PC-9 (cell line): ENCODE measurements around the gene ERP29. TPM values are rescaled to one million over a fixed set of nuclear protein-coding genes. Genes with fewer than 3 reads are reported as not detected.

ENCODE experiments used
- BruUV-seq: library from RNA; stranded (reverse); fragments of 400-500 nt; replicated peaks from 2 replicates; lab custom pipeline; 2021; lab: Mats Ljungman, UMichigan
- CTCF ChIA-PET: fragments of 300-600 bp; sonication (Branson Sonifier 250); formaldehyde crosslinking; loops from one replicate; lab custom pipeline; 2022; ENCODE audit warnings: antibody characterized with exemption; lab: Charles Lee
- POLR2A ChIA-PET: fragments of 300-600 bp; sonication (Branson Sonifier 250); formaldehyde crosslinking; loops from one replicate; lab custom pipeline; 2022; ENCODE audit warnings: antibody characterized with exemption; ENCODE audit not compliant: unreplicated experiment; lab: Charles Lee
- DNase-seq, 2 experiments: peaks; one replicate each; pipeline versions ENCODE4 v3.0.0 to v3.0.0-alpha.2; 2015 to 2022; ENCODE audit warnings: mixed read lengths in 1 of 2
- H2AFZ ChIP-seq: fragments of 200-600 bp; sonication (generic); 2 replicates; pipeline ENCODE4 v1.8.1; 2017; ENCODE audit warnings: antibody characterized with exemption
- H3F3A ChIP-seq: fragments of 200-600 bp; sonication (generic); 2 replicates; pipeline ENCODE4 v1.8.1; 2017; ENCODE audit warnings: antibody characterized with exemption, mild to moderate bottlenecking, low read depth; ENCODE audit not compliant: insufficient read depth
- H3K27ac ChIP-seq: fragments of 200-600 bp; sonication (generic); 2 replicates; pipeline ENCODE4 v1.6.1; 2016; ENCODE audit warnings: mixed run types
- H3K27me3 ChIP-seq: fragments of 200-600 bp; sonication (generic); 2 replicates; pipeline ENCODE4 v1.6.1; 2016; ENCODE audit warnings: low read depth, mixed run types; ENCODE audit not compliant: insufficient read depth
- H3K36me3 ChIP-seq: fragments of 200-600 bp; sonication (generic); 2 replicates; pipeline ENCODE4 v1.6.1; 2016; ENCODE audit warnings: low read depth, mixed run types
- H3K4me1 ChIP-seq: fragments of 200-600 bp; sonication (generic); replicated peaks from 2 replicates; pipeline ENCODE4 v1.6.1; 2016; ENCODE audit warnings: mixed run types; ENCODE audit not compliant: insufficient read depth
- H3K4me2 ChIP-seq: fragments of 200-600 bp; sonication (generic); 2 replicates; pipeline ENCODE4 v1.6.1; 2017; ENCODE audit warnings: mixed run types
- H3K4me3 ChIP-seq: fragments of 200-600 bp; sonication (generic); 2 replicates; pipeline ENCODE4 v1.6.1; 2016; ENCODE audit warnings: mixed run types
- H3K79me2 ChIP-seq: fragments of 200-600 bp; sonication (generic); 2 replicates; pipeline ENCODE4 v1.6.1; 2017; ENCODE audit warnings: low read depth, mixed run types
- H3K9me2 ChIP-seq: fragments of 200-600 bp; sonication (generic); 2 replicates; pipeline ENCODE4 v1.8.1; 2017; ENCODE audit warnings: mild to moderate bottlenecking; ENCODE audit not compliant: insufficient read depth
- H3K9me3 ChIP-seq: fragments of 200-600 bp; sonication (generic); 2 replicates; pipeline ENCODE4 v1.8.1; 2016; ENCODE audit warnings: low read depth; ENCODE audit not compliant: insufficient read depth
- H4K20me1 ChIP-seq: fragments of 200-600 bp; sonication (generic); 2 replicates; pipeline ENCODE4 v1.8.1; 2017; ENCODE audit not compliant: insufficient read depth
- EZH2 ChIP-seq: fragments of 200-600 bp; sonication (generic); IDR thresholded peaks from 2 replicates; pipeline ENCODE4 v1.8.0; 2017; ENCODE audit warnings: antibody characterized with exemption, low read depth
- intact Hi-C: fragments of 100-400 bp; cut with micrococcal nuclease; formaldehyde crosslinking; loops from one replicate; pipeline ENCODE4 v1.10.0; 2022; ENCODE audit not compliant: unreplicated experiment
- total RNA-seq: library from RNA; stranded (reverse); gene quantifications from 2 replicates; pipeline ENCODE4 v1.2.3, GENCODE V29; 2021
- TF ChIP-seq, protein P1 (sequence below): fragments of 200-600 bp; sonication (generic); conservative IDR thresholded peaks from 2 replicates; pipeline ENCODE4 v1.6.1; 2017; ENCODE audit warnings: mixed run types, antibody characterized with exemption, mild to moderate bottlenecking, moderate library complexity

The ERP29 gene
- total RNA-seq, 1 experiment from 2014 or later = 131 TPM

GRCh38 chr12:111978545-111978944 lies 34.7 kb upstream of the ERP29 start:
- DNase-seq = no peak
- peaks cover 7% of the 10 kb centered on the region for H3K4me1 ChIP-seq
- H3K36me3 ChIP-seq = no peaks in the 10 kb centered on the region
- intact Hi-C loops = no loop called here
- no peak overlapping the region for H2AFZ ChIP-seq
- H3K4me2 ChIP-seq = no peak overlapping the region
- H3F3A ChIP-seq = no peaks in the 10 kb centered on the region; the same call in 1 of the 2 replicates
- no peak for TF ChIP-seq EZH2
- TF ChIP-seq, protein P1, sequence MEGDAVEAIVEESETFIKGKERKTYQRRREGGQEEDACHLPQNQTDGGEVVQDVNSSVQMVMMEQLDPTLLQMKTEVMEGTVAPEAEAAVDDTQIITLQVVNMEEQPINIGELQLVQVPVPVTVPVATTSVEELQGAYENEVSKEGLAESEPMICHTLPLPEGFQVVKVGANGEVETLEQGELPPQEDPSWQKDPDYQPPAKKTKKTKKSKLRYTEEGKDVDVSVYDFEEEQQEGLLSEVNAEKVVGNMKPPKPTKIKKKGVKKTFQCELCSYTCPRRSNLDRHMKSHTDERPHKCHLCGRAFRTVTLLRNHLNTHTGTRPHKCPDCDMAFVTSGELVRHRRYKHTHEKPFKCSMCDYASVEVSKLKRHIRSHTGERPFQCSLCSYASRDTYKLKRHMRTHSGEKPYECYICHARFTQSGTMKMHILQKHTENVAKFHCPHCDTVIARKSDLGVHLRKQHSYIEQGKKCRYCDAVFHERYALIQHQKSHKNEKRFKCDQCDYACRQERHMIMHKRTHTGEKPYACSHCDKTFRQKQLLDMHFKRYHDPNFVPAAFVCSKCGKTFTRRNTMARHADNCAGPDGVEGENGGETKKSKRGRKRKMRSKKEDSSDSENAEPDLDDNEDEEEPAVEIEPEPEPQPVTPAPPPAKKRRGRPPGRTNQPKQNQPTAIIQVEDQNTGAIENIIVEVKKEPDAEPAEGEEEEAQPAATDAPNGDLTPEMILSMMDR = no peak
- H3K9me2 ChIP-seq = no peaks in the 10 kb centered on the region
- H3K27me3 ChIP-seq = no peaks in the 10 kb centered on the region
- H3K27ac ChIP-seq = no peak overlapping the region
- BruUV-seq = no TSS peak
- H4K20me1 ChIP-seq = no peaks in the 10 kb centered on the region
- H3K9me3 ChIP-seq = no peaks in the 10 kb centered on the region
- POLR2A ChIA-PET = no interaction called here
- no peak overlapping the region for H3K4me3 ChIP-seq
- CTCF ChIA-PET = no interaction called here
- no peaks in the 10 kb centered on the region; the same call in 1 of the 2 replicates for H3K79me2 ChIP-seq

DNA sequence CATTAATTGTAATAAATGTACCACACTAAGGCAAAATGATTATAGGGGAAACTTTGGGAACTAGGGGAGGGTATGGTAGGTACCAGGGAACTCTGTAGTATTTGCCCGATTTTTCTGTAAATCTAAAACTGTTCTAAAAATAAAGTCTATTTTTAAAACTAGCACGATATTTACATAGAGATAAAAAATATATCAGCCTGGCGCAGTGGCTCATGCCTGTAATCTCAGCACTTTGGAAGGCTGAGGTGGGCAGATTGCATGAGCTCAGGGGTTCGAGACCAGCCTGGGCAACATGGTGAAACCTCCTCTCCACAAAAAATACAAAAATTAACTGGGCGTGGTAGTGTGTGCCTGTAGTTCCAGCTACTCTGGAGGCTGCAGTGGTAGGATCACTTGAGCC lies 32.6 kb upstream of the ERP29 start:
- H3K79me2 ChIP-seq = no peaks in the 10 kb centered on the region; the same call in 1 of the 2 replicates
- no peaks in the 10 kb centered on the region for H3K36me3 ChIP-seq
- no peak overlapping the region for H3K4me2 ChIP-seq
- POLR2A ChIA-PET = interaction anchor here (0.6 kb wide), 1 partner anchor 613 kb away, joined by 4 read pairs; no protein-coding TSS in a partner anchor
- no peaks in the 10 kb centered on the region for H3K27me3 ChIP-seq
- intact Hi-C loops = no loop called here
- BruUV-seq = no TSS peak
- no peak overlapping the region for H3K4me3 ChIP-seq
- no peaks in the 10 kb centered on the region for H3K9me2 ChIP-seq
- H2AFZ ChIP-seq = no peak overlapping the region
- H3K4me1 ChIP-seq = peaks cover 7% of the 10 kb centered on the region
- TF ChIP-seq EZH2 = no peak
- TF ChIP-seq, protein P1 = no peak
- H3K9me3 ChIP-seq = no peaks in the 10 kb centered on the region
- no peak overlapping the region for H3K27ac ChIP-seq
- CTCF ChIA-PET = no interaction called here
- no peak for DNase-seq
- H4K20me1 ChIP-seq = no peaks in the 10 kb centered on the region; the same call in 1 of the 2 replicates
- H3F3A ChIP-seq = no peaks in the 10 kb centered on the region; the same call in 1 of the 2 replicates

- POLR2A ChIA-PET = no interaction called here
- no peak for DNase-seq
Measured at GRCh38 chr12:111981987-111982386, 31.2 kb upstream of the ERP29 start.

More at GRCh38 chr12:111981987-111982386, 31.2 kb upstream of the ERP29 start:
- no peaks in the 10 kb centered on the region for H3K36me3 ChIP-seq
- H3K27ac ChIP-seq = no peak overlapping the region
- TF ChIP-seq, protein P1 = no peak
- no peak for TF ChIP-seq EZH2
- no peaks in the 10 kb centered on the region for H3K9me2 ChIP-seq
- H3K4me3 ChIP-seq = no peak overlapping the region
- CTCF ChIA-PET = no interaction called here
- no peaks in the 10 kb centered on the region for H3K79me2 ChIP-seq
- intact Hi-C loops = no loop called here
- H3K4me1 ChIP-seq = 0 out of 2 replicates have a peak, but pooled peaks cover under 1% of the 10 kb centered on the region
- no peak overlapping the region for H2AFZ ChIP-seq
- no peaks in the 10 kb centered on the region for H3F3A ChIP-seq
- H4K20me1 ChIP-seq = no peaks in the 10 kb centered on the region; the same call in 1 of the 2 replicates
- H3K9me3 ChIP-seq = no peaks in the 10 kb centered on the region
- H3K4me2 ChIP-seq = no peak overlapping the region
- no peaks in the 10 kb centered on the region for H3K27me3 ChIP-seq
- BruUV-seq = no TSS peak
